ENCODE results near the gene RHOV. TPM values are rescaled to one million over a fixed set of nuclear protein-coding genes. Genes with fewer than 3 reads are reported as not detected.

Gene RHOV
- total RNA-seq, 1 donor from 2014 or later = not detected

DNA sequence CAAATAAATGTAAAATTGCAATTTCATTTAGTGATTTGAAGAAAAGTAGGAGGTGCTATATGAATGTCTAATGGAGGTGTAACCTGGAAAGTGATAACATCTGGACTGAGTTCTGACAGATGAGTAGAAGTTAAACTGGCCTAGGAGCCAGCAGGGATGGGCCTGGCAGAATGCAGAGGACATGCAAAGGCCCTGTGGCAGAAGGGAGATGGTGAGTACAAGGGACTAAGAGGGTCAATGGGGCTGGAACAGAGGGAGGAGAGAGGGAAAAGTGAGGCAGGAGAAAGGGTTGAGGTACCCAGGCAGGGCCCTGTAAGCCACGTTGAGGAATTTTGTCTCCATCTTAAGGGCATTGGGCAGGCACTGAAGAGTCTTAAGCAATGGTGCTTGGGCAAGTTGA is 42.2 kb downstream of the RHOV start:
- Histone ChIP-seq H3K27me3 (no peaks in the 10 kb centered on the region), H3K27ac (no peak overlapping the region), H3K4me1 (no peaks in the 10 kb centered on the region), H3K9me3 (no peaks in the 10 kb centered on the region), H3K36me3 (no peaks in the 10 kb centered on the region), H3K4me3 (no peak overlapping the region)
- intact Hi-C loops (cut with DNase I) = no loop called here
- TF ChIP-seq, protein P1, sequence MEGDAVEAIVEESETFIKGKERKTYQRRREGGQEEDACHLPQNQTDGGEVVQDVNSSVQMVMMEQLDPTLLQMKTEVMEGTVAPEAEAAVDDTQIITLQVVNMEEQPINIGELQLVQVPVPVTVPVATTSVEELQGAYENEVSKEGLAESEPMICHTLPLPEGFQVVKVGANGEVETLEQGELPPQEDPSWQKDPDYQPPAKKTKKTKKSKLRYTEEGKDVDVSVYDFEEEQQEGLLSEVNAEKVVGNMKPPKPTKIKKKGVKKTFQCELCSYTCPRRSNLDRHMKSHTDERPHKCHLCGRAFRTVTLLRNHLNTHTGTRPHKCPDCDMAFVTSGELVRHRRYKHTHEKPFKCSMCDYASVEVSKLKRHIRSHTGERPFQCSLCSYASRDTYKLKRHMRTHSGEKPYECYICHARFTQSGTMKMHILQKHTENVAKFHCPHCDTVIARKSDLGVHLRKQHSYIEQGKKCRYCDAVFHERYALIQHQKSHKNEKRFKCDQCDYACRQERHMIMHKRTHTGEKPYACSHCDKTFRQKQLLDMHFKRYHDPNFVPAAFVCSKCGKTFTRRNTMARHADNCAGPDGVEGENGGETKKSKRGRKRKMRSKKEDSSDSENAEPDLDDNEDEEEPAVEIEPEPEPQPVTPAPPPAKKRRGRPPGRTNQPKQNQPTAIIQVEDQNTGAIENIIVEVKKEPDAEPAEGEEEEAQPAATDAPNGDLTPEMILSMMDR (IDR thresholded peaks at IDR 0.05) = no peak
- no peak for DNase-seq (ENCODE audit: low spot score in 2 of 2)

DNA sequence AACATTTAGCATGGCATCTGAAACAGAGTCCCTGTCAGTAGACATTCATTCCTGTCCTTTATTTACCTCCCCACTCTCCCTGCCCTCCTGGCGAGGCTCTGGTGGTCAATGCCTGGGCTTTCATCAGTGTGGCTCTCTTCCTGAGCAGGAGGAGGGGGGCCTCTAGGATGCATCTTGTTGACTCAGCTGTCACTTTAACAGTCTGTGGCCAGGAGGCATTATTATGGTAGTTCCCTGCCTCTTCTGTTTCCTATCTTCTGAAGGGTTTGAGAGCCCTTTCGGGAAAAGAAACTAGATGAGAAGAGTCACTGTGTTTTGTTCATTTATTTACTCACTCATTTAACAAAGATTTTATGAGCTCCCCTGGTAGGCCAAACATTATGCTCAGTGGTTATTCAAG is 43.1 kb downstream of the RHOV start:
- no peak overlapping the region for H3K27ac ChIP-seq
- no peaks in the 10 kb centered on the region for H3K27me3 ChIP-seq
- H3K9me3 ChIP-seq = no peaks in the 10 kb centered on the region
- TF ChIP-seq, protein P1 (IDR thresholded peaks at IDR 0.05) = no peak
- intact Hi-C loops (cut with DNase I) = no loop called here
- H3K4me1 ChIP-seq = no peaks in the 10 kb centered on the region
- H3K4me3 ChIP-seq = no peak overlapping the region
- H3K36me3 ChIP-seq = no peaks in the 10 kb centered on the region
- DNase-seq (ENCODE audit: low spot score in 2 of 2) = no peak

DNA sequence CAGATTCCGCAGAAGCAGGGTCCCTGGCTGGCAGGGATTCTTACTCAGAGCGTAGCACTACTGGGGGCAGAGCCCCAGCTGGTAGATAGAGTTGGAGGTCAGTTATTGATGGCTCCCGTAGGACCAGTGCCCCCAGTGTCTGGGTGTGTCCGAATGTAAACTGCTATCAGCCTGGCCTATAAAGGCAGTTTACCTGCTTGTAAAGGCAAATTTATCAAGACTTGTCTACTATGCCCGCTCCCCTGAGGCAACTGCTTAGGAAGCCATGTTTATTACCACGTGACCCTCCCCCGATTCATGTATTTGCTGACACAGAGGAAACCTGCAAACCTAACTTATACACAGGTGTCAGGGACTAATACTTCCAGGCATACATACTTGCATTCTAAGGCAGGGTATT is 44.9 kb downstream of the RHOV start:
- Histone ChIP-seq H3K27me3 (no peaks in the 10 kb centered on the region), H3K4me1 (no peaks in the 10 kb centered on the region), H3K9me3 (no peaks in the 10 kb centered on the region), H3K4me3 (no peak overlapping the region), H3K27ac (no peak overlapping the region), H3K36me3 (no peaks in the 10 kb centered on the region)
- TF ChIP-seq, protein P1 (IDR thresholded peaks at IDR 0.05) = no peak
- DNase-seq (ENCODE audit: low spot score in 2 of 2) = no peak
- intact Hi-C loops (cut with DNase I) = no loop called here

DNA sequence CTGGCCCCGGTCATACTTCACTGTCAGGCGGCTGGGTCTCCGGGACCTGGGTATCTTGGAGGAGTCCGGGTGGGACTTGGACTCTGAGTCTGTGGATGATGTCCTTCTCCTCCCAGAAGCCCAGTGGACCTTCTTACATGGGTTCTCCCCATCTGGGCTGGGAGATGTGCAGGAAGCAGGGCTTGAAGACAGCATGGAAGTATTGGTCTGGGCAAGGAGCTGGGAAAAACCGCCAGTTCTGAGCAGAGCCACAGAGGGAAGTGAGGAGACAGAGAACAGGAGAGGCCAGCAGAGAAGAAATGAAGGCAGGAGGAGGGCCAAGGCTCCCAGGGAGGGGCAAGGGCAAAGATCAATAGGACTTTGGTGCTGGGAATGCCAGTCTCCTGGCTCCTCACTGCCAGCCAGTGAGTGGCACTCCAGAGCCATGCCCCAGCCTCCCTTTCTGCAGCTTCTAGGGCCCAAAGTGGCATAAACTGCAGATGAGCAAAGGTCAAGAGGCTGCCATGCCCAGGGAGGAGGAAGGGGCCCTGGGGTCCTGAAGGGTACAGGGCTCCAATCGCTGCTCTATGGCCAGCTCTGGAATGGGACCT is 45.5 kb downstream of the RHOV start, which contains the start of gene PPP1R14D:
PPP1R14D (minus strand) TSS at position 262 of the 590 bp plus-strand sequence; CDS start at position 195, 67 bp downstream.
- Histone ChIP-seq H3K27me3 (no peaks in the 10 kb centered on the region), H3K27ac (no peak within 1 kb of the TSS), H3K4me1 (no peaks in the 10 kb centered on the region), H3K4me3 (no peak within 1 kb of the TSS), H3K9me3 (no peaks in the 10 kb centered on the region), H3K36me3 (no peaks in the 10 kb centered on the region)
- no peak for DNase-seq (ENCODE audit: low spot score in 2 of 2)
- TF ChIP-seq, protein P1 (IDR thresholded peaks at IDR 0.05) = no peak
- intact Hi-C loops (cut with DNase I) = no loop called here

DNA sequence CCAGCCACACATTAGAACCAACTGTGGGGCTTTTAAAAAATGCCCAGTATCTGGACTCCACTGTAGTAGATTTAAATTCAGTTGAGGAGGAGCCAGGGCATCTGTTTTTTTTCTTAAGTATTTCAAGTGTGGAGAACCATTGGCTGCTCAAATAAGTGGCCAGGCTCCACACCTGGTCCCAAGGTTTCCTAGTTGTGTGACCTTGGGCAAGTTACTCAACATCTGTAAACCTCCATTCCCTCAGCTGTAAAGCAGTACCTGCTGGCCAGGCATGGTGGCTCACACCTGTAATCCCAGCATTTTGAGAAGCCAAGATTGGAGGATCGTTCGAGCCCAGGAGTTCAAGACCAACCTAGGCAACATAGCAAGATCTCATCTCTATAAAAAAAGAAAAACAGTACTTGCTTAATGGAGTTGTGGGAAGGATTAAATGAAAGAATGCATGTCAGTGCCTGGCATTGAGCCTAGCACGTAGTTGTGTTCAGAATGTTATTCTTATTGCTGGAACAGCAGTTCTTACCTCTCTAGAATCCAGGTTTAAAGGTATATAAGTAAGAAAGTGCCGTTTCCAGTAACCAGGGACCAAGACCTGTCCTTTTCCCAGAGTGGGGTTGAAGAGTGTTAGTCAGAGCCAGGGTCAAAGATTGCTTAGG is 47.5 kb downstream of the RHOV start:
- no peaks in the 10 kb centered on the region for H3K9me3 ChIP-seq
- intact Hi-C loops (cut with DNase I) = no loop called here
- H3K27ac ChIP-seq = no peak overlapping the region
- H3K36me3 ChIP-seq = no peaks in the 10 kb centered on the region
- H3K4me1 ChIP-seq = no peaks in the 10 kb centered on the region
- TF ChIP-seq, protein P1 (IDR thresholded peaks at IDR 0.05) = no peak
- DNase-seq (ENCODE audit: low spot score in 2 of 2) = no peak
- H3K4me3 ChIP-seq = no peak overlapping the region
- H3K27me3 ChIP-seq = no peaks in the 10 kb centered on the region

All from ascending aorta (tissue), 2 donors.